Adipose tissue (tissue), 3 donors: Measurements from ENCODE around the gene TXNRD1. TPM values are rescaled to one million over a fixed set of nuclear protein-coding genes. Genes with fewer than 3 reads are reported as not detected.

Source experiments
- polyA plus RNA-seq, 3 donors: library from polyadenylated mRNA; stranded (reverse); fragments of 200-250 nt; gene quantifications; one replicate each; pipeline ENCODE4 v1.2.3, GENCODE V29; 2013
- donor health status: healthy with polysubstance abuse.
- donor health status: Bipolar disorder and iron deficiency.
- donor health status: healthy.

The TXNRD1 gene
- polyA plus RNA-seq, 3 donors, result 12.7 to 72.1 (median 44.7) TPM

Other genes with a start within 250 kb of the TXNRD1 start
- gene TDG, start 249.9 kb upstream of the TXNRD1 start, polyA plus RNA-seq, result 10 to 100 TPM in 2 of 3 donors, 1 to 10 TPM in 1; 5.2 to 11.4 (median 10.3) TPM
- gene GLT8D2, start 165.6 kb upstream of the TXNRD1 start, polyA plus RNA-seq, result 10 to 100 TPM in 1 of 3 donors, 1 to 10 TPM in 2; 1.0 to 29.4 (median 7.1) TPM
- 1 to 10 TPM; 4.2 to 6.6 (median 5.8) TPM for gene HCFC2, start 151.2 kb upstream of the TXNRD1 start, polyA plus RNA-seq
- 10 to 100 TPM; 12.3 to 74.5 (median 14.4) TPM for gene NFYB, start 77.6 kb upstream of the TXNRD1 start, polyA plus RNA-seq
- 1 to 10 TPM in 2 of 3 donors, under 1 TPM in 1; 0.53 to 2.5 (median 2.2) TPM for gene EID3, start 88.0 kb downstream of the TXNRD1 start, polyA plus RNA-seq
- gene CHST11, start 241.2 kb downstream of the TXNRD1 start, polyA plus RNA-seq, result 1 to 10 TPM; 2.0 to 6.6 (median 3.6) TPM